GM18505 (cell line): ENCODE results near the gene ZNF740.

Experiments used
- ATAC-seq: cut with Tn5 transposase; IDR thresholded peaks from one replicate; pipeline ENCODE4 v1.9.1; 2021; ENCODE audit not compliant: unreplicated experiment
- POLR2A ChIP-seq: IDR thresholded peaks from 4 replicates; pipeline ENCODE4 v1.6.1; 2011; ENCODE audit warnings: borderline replicate concordance; ENCODE audit not compliant: insufficient read depth, insufficient read length; ENCODE audit errors: extremely low read depth

The ZNF740 gene

GRCh38 chr12:53235742-53236442 lies 55.4 kb downstream of the ZNF740 start:
- ATAC-seq, result no peak

DNA sequence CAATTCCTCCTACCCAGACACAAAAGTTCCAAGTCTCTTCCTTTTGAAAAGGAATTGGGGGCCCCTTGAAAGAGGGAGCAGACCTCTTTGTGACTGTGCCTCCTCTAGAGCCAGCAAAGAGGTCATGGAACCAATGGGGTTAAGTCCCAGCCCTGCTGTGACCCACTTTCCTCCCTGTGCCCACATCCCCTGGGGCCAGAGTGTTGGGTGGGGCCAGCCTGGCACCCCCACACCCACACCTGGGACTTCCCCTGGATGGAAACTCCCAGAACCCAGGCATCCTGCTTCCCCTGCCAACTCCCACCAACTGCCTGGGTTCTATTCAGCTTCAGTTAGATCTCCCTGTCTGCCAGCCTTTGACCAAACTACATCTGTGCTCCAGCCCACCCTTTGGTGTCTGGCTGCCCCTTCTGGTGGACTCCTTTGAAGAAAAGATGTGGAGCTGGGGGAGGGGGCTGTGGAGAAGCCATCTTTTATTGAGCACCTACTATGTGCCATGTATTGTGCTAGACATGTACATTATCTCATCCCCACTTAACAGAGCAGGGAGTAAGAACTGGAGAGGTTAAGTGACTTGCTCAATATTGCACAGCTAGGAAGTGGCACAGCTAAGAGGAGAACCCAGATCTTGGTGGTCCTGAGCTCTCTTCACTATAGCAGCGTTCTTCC lies 56.1 kb downstream of the ZNF740 start:
- ATAC-seq, result no peak
- TF ChIP-seq POLR2A, result no peak

More at GRCh38 chr12:53235742-53236442, 55.4 kb downstream of the ZNF740 start:
- no peak for TF ChIP-seq POLR2A

- no peak for ATAC-seq
- no peak for TF ChIP-seq POLR2A
Measured at GRCh38 chr12:53239643-53240258, 59.2 kb downstream of the ZNF740 start.

GRCh38 chr12:53241623-53242412 lies 61.3 kb downstream of the ZNF740 start:
- no peak for TF ChIP-seq POLR2A
- no peak for ATAC-seq

DNA sequence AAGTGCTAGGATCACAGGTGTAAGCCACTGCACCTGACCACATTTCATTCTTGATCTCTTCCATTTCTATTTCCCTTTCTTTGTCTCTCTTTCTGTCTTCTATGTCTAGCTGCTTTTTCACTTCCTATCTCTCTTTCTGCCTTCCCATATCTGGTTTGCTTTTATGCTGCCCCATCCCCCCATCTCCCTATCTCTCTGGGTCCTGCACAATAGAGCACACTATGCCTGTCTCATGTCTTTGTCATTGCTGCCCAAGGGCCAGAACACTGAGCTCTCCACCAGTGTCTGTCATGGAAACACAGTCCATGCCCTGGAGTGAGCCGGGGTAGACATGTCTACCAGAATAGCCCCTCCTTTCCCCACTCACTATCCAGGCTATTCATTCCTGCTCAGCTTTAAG lies 63.8 kb downstream of the ZNF740 start:
- TF ChIP-seq POLR2A, result no peak
- no peak for ATAC-seq
